H1 (cell line): ENCODE results near the gene RHO.

Experiments
- ASH2L ChIP-seq: fragments of 200-600, 300-600 bp; sonication (generic); IDR thresholded peaks from one replicate; pipeline ENCODE4 v1.7.1; 2017; ENCODE audit warnings: low read length
- CEBPB ChIP-seq: IDR thresholded peaks from 2 replicates; pipeline ENCODE4 v1.6.1; 2012; ENCODE audit warnings: low read depth, low read length
- EP300 ChIP-seq, 2 experiments: IDR thresholded peaks; 1 replicate in 1 of 2; 2 replicates in 1 of 2; pipeline ENCODE4 v1.6.1; 2011 to 2012; ENCODE audit warnings: low read depth in 2 of 2, low read length in 2 of 2, mild to moderate bottlenecking in 2 of 2, borderline replicate concordance in 1 of 2, inconsistent platforms in 1 of 2, moderate library complexity in 1 of 2
- GABPA ChIP-seq: IDR thresholded peaks from 2 replicates; pipeline ENCODE4 v1.6.1; 2011; ENCODE audit warnings: mild to moderate bottlenecking, low read length, moderate library complexity, borderline replicate concordance; ENCODE audit not compliant: insufficient read depth
- SUZ12 ChIP-seq: fragments of 200-600 bp; sonication (generic); IDR thresholded peaks from 2 replicates; pipeline ENCODE4 v1.6.1; 2012; ENCODE audit warnings: mild to moderate bottlenecking, inconsistent platforms, low read length, moderate library complexity, mixed read lengths
- TBP ChIP-seq: IDR thresholded peaks from 2 replicates; pipeline ENCODE4 v1.6.1; 2011; ENCODE audit warnings: low read depth, low read length, improper control_type of control experiment
- TF ChIP-seq, protein P1 (sequence below), 3 experiments: IDR thresholded peaks; 1 replicate in 2 of 3; 2 replicates in 1 of 3; pipeline versions ENCODE4 v1.5.1 to v1.6.1; 2011; ENCODE audit warnings: low read length in 3 of 3, mild to moderate bottlenecking in 3 of 3, inconsistent platforms in 2 of 3, low read depth in 1 of 3, moderate library complexity in 1 of 3; ENCODE audit not compliant: insufficient read depth in 1 of 3; ENCODE audit errors: control extremely low read depth in 1 of 3

DNA sequence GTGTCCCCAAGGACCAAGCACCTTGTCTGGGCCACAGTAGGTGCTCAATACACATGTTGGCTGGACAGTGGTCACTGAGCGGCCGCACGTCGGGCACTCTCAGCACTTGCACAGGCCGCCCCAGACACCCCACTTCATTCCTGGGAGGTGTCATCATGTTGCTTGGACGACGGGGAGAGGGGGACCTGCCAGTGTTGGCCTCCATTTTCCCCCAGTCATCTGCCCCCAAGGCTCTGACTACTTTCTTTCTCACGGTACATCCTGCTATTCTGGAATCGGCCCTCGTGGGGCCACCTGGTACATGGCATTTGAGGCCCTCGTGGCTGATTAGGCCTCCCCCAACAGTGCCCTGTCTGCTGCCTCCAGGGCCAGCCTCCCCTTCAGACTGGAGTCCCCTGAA, 1.2 kb upstream of the RHO start:
- TF ChIP-seq EP300 (IDR thresholded peaks at IDR 0.05; ENCODE audit: borderline replicate concordance in 1 of 2, low read depth in 2 of 2, low read length in 2 of 2) = no peak
- TF ChIP-seq, protein P1, sequence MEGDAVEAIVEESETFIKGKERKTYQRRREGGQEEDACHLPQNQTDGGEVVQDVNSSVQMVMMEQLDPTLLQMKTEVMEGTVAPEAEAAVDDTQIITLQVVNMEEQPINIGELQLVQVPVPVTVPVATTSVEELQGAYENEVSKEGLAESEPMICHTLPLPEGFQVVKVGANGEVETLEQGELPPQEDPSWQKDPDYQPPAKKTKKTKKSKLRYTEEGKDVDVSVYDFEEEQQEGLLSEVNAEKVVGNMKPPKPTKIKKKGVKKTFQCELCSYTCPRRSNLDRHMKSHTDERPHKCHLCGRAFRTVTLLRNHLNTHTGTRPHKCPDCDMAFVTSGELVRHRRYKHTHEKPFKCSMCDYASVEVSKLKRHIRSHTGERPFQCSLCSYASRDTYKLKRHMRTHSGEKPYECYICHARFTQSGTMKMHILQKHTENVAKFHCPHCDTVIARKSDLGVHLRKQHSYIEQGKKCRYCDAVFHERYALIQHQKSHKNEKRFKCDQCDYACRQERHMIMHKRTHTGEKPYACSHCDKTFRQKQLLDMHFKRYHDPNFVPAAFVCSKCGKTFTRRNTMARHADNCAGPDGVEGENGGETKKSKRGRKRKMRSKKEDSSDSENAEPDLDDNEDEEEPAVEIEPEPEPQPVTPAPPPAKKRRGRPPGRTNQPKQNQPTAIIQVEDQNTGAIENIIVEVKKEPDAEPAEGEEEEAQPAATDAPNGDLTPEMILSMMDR (IDR thresholded peaks at IDR 0.05; ENCODE audit: control extremely low read depth in 1 of 3, insufficient read depth in 1 of 3, low read depth in 1 of 3, low read length in 3 of 3) = no peak
- TF ChIP-seq GABPA = no peak
- no peak for TF ChIP-seq ASH2L
- no peak for TF ChIP-seq SUZ12
- TF ChIP-seq CEBPB = no peak
- no peak for TF ChIP-seq TBP
